RPMI7951 (cell line): ENCODE data around the gene XK. TPM values are rescaled to one million over a fixed set of nuclear protein-coding genes. Genes with fewer than 3 reads are reported as not detected.
"Not testable (repeated sequence)": the region's sequence is repeated elsewhere in the genome, so short reads cannot be mapped to it uniquely, and the experiment has no call there.

Source experiments
- DNase-seq: peaks from one replicate; pipeline ENCODE4 v3.0.0-alpha.2; 2012; ENCODE audit warnings: low read depth
- total RNA-seq: library from RNA; depleted of rRNA; stranded (reverse); fragments of >200 nt; shearing (Covaris generic); gene quantifications from 2 replicates; pipeline ENCODE4 v1.2.3, GENCODE V29; 2014; rRNA removed

Gene XK
- total RNA-seq, 1 experiment from 2014 or later, result 0.12 TPM

DNA sequence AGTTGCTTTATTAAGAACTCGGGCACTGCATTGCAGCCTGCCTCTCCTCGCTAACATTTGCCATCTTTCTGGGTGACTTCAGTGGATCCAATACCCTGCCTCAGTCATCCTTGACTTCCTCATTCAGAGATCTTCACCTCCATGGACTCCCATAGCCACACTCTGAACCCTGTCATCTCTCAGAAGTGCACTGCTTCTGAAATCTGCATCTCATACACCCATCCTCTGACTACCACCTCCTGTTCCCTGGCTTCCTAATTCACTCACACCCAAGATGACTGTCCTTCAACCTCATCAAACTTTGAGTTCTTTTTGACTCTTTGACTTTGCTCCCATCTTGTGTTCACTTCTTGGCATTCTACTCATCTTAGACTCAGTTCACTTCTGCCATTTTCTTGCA is 68.9 kb downstream of the XK start:
- no peak for DNase-seq

DNA sequence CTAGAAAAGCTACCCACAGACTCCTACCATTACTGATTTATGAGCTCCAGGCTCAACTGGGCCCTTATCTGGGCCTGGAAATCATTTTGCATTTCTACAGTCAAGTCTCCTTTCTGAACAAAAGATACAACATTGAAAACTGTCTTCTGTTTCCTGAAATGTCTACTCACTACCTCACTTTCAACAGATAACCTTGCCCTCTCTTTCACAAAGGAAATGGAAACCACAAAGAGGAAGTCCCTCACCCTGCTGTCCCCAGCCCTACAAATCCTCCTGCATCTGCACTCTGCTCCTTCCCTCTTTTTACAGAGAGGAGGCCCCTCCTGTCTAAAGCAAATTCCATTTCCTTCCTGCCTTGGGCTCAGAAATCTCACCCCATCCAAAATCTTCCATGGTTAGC is 69.4 kb downstream of the XK start:
- DNase-seq, result no peak

DNA sequence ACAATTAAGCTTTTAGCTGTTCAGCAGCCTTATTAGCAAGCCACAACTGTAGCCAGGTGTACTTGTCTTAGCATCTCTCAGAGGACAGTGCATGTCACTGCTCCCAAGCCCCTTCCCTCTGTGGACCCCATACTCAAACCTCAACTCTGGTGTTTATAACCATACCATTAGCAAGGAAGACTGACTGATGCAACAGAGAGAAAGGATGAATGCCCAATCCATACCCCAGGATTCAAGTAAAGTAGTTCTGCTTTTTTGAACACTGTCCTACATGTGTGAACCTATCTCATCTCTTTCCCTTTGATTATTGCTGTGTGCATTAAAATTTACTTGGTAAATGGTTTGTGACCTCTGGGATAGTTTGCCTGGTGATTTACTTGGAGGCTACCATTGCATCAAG is 71.5 kb downstream of the XK start:
- DNase-seq, result no peak

DNA sequence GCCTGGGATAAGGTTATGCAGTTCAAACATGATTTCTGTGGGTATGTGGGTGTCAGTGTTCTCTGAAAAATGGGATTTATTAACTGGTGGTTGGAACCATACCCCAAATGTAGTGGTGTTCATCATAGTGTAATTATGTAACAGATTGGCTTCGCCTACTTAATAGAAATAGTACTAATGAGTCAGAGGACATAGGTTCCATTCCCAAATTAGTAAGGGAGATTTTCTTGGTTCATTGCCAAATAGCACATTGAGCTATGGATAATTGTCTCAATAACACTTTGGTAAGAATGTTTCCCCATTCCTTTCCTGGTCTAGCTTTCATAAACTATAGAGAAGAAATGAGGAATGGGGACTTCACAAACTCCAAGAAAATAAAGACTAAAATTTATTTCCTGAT is 73.8 kb downstream of the XK start:
- no peak for DNase-seq

DNA sequence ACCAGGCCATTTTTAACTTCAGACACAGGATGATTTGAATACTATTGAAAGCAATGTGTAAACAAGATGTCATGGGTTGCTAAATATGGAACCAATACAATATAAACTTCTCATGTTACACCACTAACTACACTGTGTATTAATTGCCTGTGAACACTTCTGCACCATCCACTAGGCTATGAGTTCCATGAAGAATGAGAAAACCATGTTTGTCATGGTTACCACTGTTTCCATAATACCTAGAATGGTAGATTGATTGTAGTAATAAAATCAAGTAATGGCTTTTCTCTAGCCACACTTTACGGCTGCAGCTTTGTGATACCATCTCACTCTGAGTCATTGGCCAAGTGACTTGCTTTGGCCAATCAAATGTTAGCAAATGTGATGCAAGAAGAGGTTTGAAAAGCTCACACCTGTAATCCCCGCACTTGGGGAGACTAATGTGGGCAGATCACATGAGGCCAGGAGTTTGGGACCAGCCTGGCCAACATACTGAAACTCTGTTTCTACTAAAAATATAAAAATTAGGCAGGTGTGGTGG is 74.4 kb downstream of the XK start:
- DNase-seq, result no peak

DNA sequence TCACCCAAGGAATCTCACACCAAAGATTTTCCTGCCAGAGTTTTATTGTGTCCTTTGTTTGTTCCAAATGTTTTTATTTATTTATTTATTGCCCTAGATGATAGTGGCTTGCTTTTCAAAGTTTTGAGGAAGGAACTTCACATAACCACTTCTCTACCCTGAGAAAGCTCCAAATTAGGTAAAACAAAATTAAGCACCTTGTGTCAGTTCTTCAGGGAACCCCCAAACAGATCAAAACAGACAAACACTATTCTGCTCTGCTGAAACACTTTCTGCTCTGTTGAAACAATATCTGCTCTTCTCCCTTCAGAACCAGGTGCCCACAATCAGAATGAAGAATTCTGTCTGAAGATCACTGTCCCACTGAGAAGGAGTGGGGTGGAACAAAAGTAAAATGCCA is 77.8 kb downstream of the XK start:
- no peak for DNase-seq

DNA sequence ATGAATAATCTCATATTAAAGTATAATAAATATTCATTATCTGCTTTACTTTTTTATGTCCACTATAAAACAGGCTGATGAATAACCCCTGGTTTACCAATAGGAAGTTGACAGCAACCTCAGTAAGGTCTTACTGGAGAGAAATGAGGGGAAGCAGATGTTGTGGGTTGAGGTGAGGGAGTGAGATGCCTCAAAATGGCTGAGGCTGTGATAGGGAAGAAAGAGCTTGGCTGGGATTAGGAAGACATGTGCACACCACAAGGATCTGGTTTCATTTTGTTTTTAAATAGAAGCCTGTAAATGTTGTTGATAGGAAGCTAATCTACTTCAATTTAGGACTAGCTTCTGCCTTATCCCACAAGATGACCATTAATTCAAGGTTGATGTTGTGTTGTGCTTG is 79.9 kb downstream of the XK start:
- no peak for DNase-seq

DNA sequence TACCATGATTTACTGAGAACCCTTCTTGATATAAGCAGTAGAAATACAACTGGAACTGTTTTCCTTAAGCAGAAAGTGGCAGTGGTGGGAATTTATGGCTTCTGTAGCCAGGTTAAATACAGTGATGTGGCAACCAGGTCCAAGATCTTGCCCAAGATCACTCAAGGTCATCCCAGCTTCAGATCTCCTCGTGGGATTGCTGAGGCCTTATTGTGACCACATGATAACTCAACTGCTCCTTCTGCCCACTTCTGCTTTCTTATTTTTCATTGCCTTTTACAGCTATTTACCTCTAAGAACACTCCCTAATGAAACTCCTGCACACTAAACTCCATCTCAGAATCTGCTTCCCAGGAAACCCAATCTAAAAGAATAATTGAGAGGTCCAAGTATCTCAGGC is 81.8 kb downstream of the XK start:
- DNase-seq, result no peak

DNA sequence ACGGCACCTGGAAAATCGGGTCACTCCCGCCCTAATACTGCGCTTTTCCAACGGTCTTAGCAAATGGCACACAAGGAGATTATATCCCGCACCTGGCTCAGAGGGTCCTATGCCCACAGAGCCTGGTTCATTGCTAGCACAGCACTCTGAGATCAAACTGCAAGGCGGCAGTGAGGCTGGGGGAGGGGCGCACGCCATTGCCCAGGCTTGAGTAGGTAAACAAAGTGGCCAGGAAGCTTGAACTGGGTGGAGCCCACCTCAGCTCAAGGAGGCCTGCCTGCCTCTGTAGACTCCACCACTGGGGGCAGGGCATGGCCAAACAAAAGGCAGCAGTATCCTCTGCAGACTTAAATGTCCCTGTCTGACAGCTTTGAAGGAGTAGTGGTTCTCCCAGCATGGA is 83.3 kb downstream of the XK start:
- not testable (repeated sequence) for DNase-seq

DNA sequence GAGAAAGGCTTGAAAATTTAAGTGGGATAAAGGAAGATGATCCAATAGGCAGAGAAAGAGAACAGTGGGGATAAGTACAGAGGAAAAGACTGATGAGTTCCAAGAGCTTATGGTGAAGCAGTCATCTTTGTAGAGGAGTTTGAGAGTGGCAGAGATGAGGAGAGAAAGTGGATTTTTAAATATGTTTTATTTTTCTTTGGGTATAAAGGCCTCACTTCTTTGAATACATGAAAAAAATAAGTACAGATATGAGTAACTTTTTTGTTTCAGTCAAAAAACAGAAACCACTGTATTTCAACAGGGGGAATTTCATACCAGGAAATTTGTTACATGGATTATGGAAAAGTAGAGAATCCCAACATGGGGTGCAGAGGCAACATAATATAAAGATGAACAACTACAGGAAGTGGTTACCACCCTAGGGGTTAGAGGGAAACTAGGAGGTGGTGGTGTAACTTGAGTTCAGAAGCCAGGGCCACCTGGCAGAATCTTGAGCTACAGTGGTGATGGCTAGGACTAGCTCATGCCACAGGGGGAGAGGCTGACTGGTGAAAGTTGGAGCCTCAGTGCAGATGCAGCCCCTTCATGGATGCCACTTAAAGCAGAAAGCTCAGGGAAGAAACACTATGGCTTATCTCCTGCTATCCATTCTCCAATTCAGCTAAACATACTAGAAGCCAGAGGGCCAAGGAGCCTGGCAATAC is 90.8 kb downstream of the XK start:
- DNase-seq, result no peak

DNA sequence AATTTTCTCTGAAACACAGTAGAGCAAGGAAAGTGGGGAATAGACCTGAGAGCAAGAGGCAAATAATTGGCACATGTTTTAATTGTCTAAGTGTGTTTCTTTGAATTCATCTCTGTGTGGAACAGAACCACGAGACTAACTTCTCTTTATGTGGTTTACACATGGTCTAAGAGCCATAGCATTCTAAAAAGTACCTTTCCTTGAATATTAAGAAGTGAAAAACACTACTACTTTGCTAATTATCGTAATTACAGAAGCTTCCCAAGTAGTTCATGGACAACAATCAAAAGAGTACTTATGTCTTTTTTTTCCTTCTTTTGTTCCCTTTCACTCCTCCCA is 91.4 kb downstream of the XK start:
- no peak for DNase-seq

DNA sequence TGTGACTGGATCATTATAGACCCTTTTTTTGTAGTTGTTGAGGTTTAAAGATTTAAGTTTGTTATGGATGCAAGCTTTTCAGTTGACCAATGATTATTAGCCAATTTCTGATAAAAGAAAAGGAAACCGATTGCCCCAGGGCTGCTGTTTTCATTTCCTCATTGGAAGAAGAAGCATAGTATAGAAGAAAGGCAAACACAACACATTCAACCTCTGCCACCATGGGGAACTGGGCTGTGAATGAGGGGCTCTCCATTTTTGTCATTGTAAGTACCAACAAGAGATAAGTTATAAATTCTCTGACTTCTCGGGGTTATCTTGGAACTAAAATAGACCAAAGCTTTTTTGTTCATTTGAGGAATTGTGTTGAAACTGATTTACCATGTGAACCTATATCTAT is 94.3 kb downstream of the XK start, which contains the start of gene CYBB:
CYBB (plus strand) TSS at position 203 of the 400 bp plus-strand sequence; CDS start at position 222, 19 bp downstream.
- DNase-seq, result no peak

DNA sequence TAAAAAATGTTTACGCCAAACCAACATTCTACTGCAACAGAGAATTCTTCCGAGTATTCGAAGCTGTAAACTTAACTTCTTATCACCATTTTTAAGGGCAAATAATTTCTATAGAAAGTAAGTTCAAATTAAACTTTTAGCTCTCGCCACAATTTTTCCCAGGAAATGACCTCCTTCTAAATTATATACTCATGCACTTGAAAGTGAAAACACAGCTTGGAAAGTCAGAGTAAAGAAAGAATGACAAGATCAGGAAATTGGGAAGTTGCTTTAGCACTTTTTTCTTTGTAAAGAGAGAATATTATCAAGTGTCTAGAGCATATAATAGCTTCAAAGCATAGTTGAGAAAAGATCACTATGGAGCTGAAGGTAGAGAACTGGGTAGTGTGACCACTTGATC is 95.5 kb downstream of the XK start:
- no peak for DNase-seq

Other genes starting within 250 kb of the XK start
- gene LANCL3, start 114.1 kb upstream of the XK start, total RNA-seq, result 0.72 and 1.1 TPM in 2 replicates
- gene CYBB, start 94.3 kb downstream of the XK start, total RNA-seq, result not detected in 2 replicates
- gene DYNLT3, start 161.8 kb downstream of the XK start, total RNA-seq, result 130 and 157 TPM in 2 replicates